TTC549 (cell line): ENCODE data around the gene CHST7.

Experiments used
- FAIRE-seq: peaks from 2 replicates; lab custom pipeline; 2012; peaks lifted over from hg19 to GRCh38; lab: Jason Lieb, UNC

CHST7 gene

GRCh38 chrX:46610070-46610658, 36.6 kb downstream of the CHST7 start:
- FAIRE-seq: no peak

GRCh38 chrX:46611658-46612362, 38.2 kb downstream of the CHST7 start:
- FAIRE-seq: no peak

GRCh38 chrX:46617906-46618305, 44.3 kb downstream of the CHST7 start:
- no peak for FAIRE-seq

- FAIRE-seq: no peak
Observed at GRCh38 chrX:46618947-46619346, 45.4 kb downstream of the CHST7 start.

- FAIRE-seq: no peak
Observed at GRCh38 chrX:46620505-46620904, 46.9 kb downstream of the CHST7 start.

- no peak for FAIRE-seq
Observed at GRCh38 chrX:46621572-46621971, 48.0 kb downstream of the CHST7 start.

GRCh38 chrX:46624090-46624786, 50.7 kb downstream of the CHST7 start:
- no peak for FAIRE-seq

- FAIRE-seq: no peak
Observed at GRCh38 chrX:46626566-46626965, 53.0 kb downstream of the CHST7 start.

- FAIRE-seq: no peak
Observed at GRCh38 chrX:46627062-46627461, 53.5 kb downstream of the CHST7 start.

- FAIRE-seq: no peak
Observed at GRCh38 chrX:46627711-46628419, 54.3 kb downstream of the CHST7 start.

GRCh38 chrX:46628460-46629371, 55.2 kb downstream of the CHST7 start:
- FAIRE-seq: no peak

- FAIRE-seq: no peak
Observed at GRCh38 chrX:46630141-46630540, 56.6 kb downstream of the CHST7 start.

- FAIRE-seq: no peak
Observed at GRCh38 chrX:46634577-46634976, 61.0 kb downstream of the CHST7 start.

GRCh38 chrX:46635186-46635585, 61.6 kb downstream of the CHST7 start:
- FAIRE-seq: no peak

GRCh38 chrX:46636223-46636622, 62.7 kb downstream of the CHST7 start:
- no peak for FAIRE-seq

GRCh38 chrX:46637938-46638337, 64.4 kb downstream of the CHST7 start:
- no peak for FAIRE-seq

- no peak for FAIRE-seq
Observed at GRCh38 chrX:46642145-46642544, 68.6 kb downstream of the CHST7 start.

GRCh38 chrX:46643636-46644035, 70.1 kb downstream of the CHST7 start:
- FAIRE-seq: no peak

GRCh38 chrX:46645614-46646013, 72.0 kb downstream of the CHST7 start:
- FAIRE-seq: no peak

GRCh38 chrX:46647251-46647650, 73.7 kb downstream of the CHST7 start:
- no peak for FAIRE-seq
